ENCODE results near the gene HOXA5.

HOXA5 gene

GRCh38 chr7:27131390-27131819 lies 12.1 kb downstream of the HOXA5 start:
- no peaks in the 10 kb centered on the region for H3K36me3 ChIP-seq (ENCODE audit: control insufficient read depth, insufficient read depth, low read length)
- H3K9me3 ChIP-seq (ENCODE audit: control insufficient read depth, low read length): no peaks in the 10 kb centered on the region
- H3K27ac ChIP-seq (ENCODE audit: insufficient read depth, low read length, poor library complexity, severe bottlenecking): no peak overlapping the region
- no peaks in the 10 kb centered on the region for H3K4me1 ChIP-seq (ENCODE audit: control insufficient read depth, insufficient read depth, low read length, poor library complexity, severe bottlenecking)
- peaks cover 6% of the 10 kb centered on the region for H3K27me3 ChIP-seq (replicated peaks; ENCODE audit: control insufficient read depth, insufficient read depth, low read length, poor library complexity, severe bottlenecking)
- DNase-seq: no peak
- H3K4me3 ChIP-seq (ENCODE audit: insufficient read depth, low read depth, low read length, poor library complexity, severe bottlenecking): peak overlapping the region; percentile 55

GRCh38 chr7:27130540-27131389 lies 12.7 kb downstream of the HOXA5 start, which contains the start of gene HOXA4:
HOXA4 (minus strand) TSS chr7:27130757; CDS start chr7:27130733, 24 bp downstream.
- DNase-seq: peak; percentile 18 to 64 (median 42)
- Histone ChIP-seq H3K4me3 (ENCODE audit: insufficient read depth, low read depth, low read length, poor library complexity, severe bottlenecking) (peak within 1 kb of the TSS; percentile 55), H3K9me3 (ENCODE audit: control insufficient read depth, low read length) (no peaks in the 10 kb centered on the region), H3K27ac (ENCODE audit: insufficient read depth, low read length, poor library complexity, severe bottlenecking) (no peak within 1 kb of the TSS), H3K4me1 (ENCODE audit: control insufficient read depth, insufficient read depth, low read length, poor library complexity, severe bottlenecking) (no peaks in the 10 kb centered on the region), H3K36me3 (ENCODE audit: control insufficient read depth, insufficient read depth, low read length) (no peaks in the 10 kb centered on the region), H3K27me3 (replicated peaks; ENCODE audit: control insufficient read depth, insufficient read depth, low read length, poor library complexity, severe bottlenecking) (peaks cover 6% of the 10 kb centered on the region)

GRCh38 chr7:27129729-27130539 lies 13.5 kb downstream of the HOXA5 start:
- Histone ChIP-seq H3K27ac (ENCODE audit: insufficient read depth, low read length, poor library complexity, severe bottlenecking) (no peak overlapping the region), H3K4me1 (ENCODE audit: control insufficient read depth, insufficient read depth, low read length, poor library complexity, severe bottlenecking) (no peaks in the 10 kb centered on the region), H3K27me3 (replicated peaks; ENCODE audit: control insufficient read depth, insufficient read depth, low read length, poor library complexity, severe bottlenecking) (peaks cover 6% of the 10 kb centered on the region), H3K36me3 (ENCODE audit: control insufficient read depth, insufficient read depth, low read length) (no peaks in the 10 kb centered on the region), H3K9me3 (ENCODE audit: control insufficient read depth, low read length) (no peaks in the 10 kb centered on the region), H3K4me3 (ENCODE audit: insufficient read depth, low read depth, low read length, poor library complexity, severe bottlenecking) (no peak overlapping the region)
- no peak for DNase-seq

- no peaks in the 10 kb centered on the region for H3K36me3 ChIP-seq (ENCODE audit: control insufficient read depth, insufficient read depth, low read length)
- H3K27me3 ChIP-seq (replicated peaks; ENCODE audit: control insufficient read depth, insufficient read depth, low read length, poor library complexity, severe bottlenecking): peaks cover 6% of the 10 kb centered on the region
- H3K27ac ChIP-seq (ENCODE audit: insufficient read depth, low read length, poor library complexity, severe bottlenecking): no peak overlapping the region
- no peak for DNase-seq
- no peak overlapping the region for H3K4me3 ChIP-seq (ENCODE audit: insufficient read depth, low read depth, low read length, poor library complexity, severe bottlenecking)
- H3K4me1 ChIP-seq (ENCODE audit: control insufficient read depth, insufficient read depth, low read length, poor library complexity, severe bottlenecking): no peaks in the 10 kb centered on the region
- no peaks in the 10 kb centered on the region for H3K9me3 ChIP-seq (ENCODE audit: control insufficient read depth, low read length)
Observed at GRCh38 chr7:27128776-27129728, 14.4 kb downstream of the HOXA5 start.

GRCh38 chr7:27128034-27128433 lies 15.4 kb downstream of the HOXA5 start:
- H3K27me3 ChIP-seq (replicated peaks; ENCODE audit: control insufficient read depth, insufficient read depth, low read length, poor library complexity, severe bottlenecking): peaks cover 6% of the 10 kb centered on the region
- no peaks in the 10 kb centered on the region for H3K4me1 ChIP-seq (ENCODE audit: control insufficient read depth, insufficient read depth, low read length, poor library complexity, severe bottlenecking)
- no peak for DNase-seq
- no peak overlapping the region for H3K4me3 ChIP-seq (ENCODE audit: insufficient read depth, low read depth, low read length, poor library complexity, severe bottlenecking)
- H3K9me3 ChIP-seq (ENCODE audit: control insufficient read depth, low read length): no peaks in the 10 kb centered on the region
- no peaks in the 10 kb centered on the region for H3K36me3 ChIP-seq (ENCODE audit: control insufficient read depth, insufficient read depth, low read length)
- no peak overlapping the region for H3K27ac ChIP-seq (ENCODE audit: insufficient read depth, low read length, poor library complexity, severe bottlenecking)

GRCh38 chr7:27126596-27127327 lies 16.7 kb downstream of the HOXA5 start:
- Histone ChIP-seq H3K9me3 (ENCODE audit: control insufficient read depth, low read length) (no peaks in the 10 kb centered on the region), H3K4me1 (ENCODE audit: control insufficient read depth, insufficient read depth, low read length, poor library complexity, severe bottlenecking) (no peaks in the 10 kb centered on the region), H3K27me3 (replicated peaks; ENCODE audit: control insufficient read depth, insufficient read depth, low read length, poor library complexity, severe bottlenecking) (peaks cover 6% of the 10 kb centered on the region), H3K27ac (ENCODE audit: insufficient read depth, low read length, poor library complexity, severe bottlenecking) (no peak overlapping the region), H3K36me3 (ENCODE audit: control insufficient read depth, insufficient read depth, low read length) (no peaks in the 10 kb centered on the region), H3K4me3 (ENCODE audit: insufficient read depth, low read depth, low read length, poor library complexity, severe bottlenecking) (no peak overlapping the region)
- DNase-seq: no peak

GRCh38 chr7:27125986-27126394 lies 17.5 kb downstream of the HOXA5 start:
- H3K27me3 ChIP-seq (replicated peaks; ENCODE audit: control insufficient read depth, insufficient read depth, low read length, poor library complexity, severe bottlenecking): peaks cover 6% of the 10 kb centered on the region
- no peaks in the 10 kb centered on the region for H3K9me3 ChIP-seq (ENCODE audit: control insufficient read depth, low read length)
- no peaks in the 10 kb centered on the region for H3K4me1 ChIP-seq (ENCODE audit: control insufficient read depth, insufficient read depth, low read length, poor library complexity, severe bottlenecking)
- H3K27ac ChIP-seq (ENCODE audit: insufficient read depth, low read length, poor library complexity, severe bottlenecking): no peak overlapping the region
- no peaks in the 10 kb centered on the region for H3K36me3 ChIP-seq (ENCODE audit: control insufficient read depth, insufficient read depth, low read length)
- no peak for DNase-seq
- no peak overlapping the region for H3K4me3 ChIP-seq (ENCODE audit: insufficient read depth, low read depth, low read length, poor library complexity, severe bottlenecking)

- no peak for DNase-seq
- H3K27ac ChIP-seq (ENCODE audit: insufficient read depth, low read length, poor library complexity, severe bottlenecking): no peak overlapping the region
- H3K36me3 ChIP-seq (ENCODE audit: control insufficient read depth, insufficient read depth, low read length): no peaks in the 10 kb centered on the region
- no peaks in the 10 kb centered on the region for H3K9me3 ChIP-seq (ENCODE audit: control insufficient read depth, low read length)
- H3K4me3 ChIP-seq (ENCODE audit: insufficient read depth, low read depth, low read length, poor library complexity, severe bottlenecking): no peak overlapping the region
- H3K27me3 ChIP-seq (replicated peaks; ENCODE audit: control insufficient read depth, insufficient read depth, low read length, poor library complexity, severe bottlenecking): peaks cover 6% of the 10 kb centered on the region
- no peaks in the 10 kb centered on the region for H3K4me1 ChIP-seq (ENCODE audit: control insufficient read depth, insufficient read depth, low read length, poor library complexity, severe bottlenecking)
Observed at GRCh38 chr7:27124902-27125689, 18.4 kb downstream of the HOXA5 start.
